Nephron (organoid): Measurements from ENCODE around the gene PTMA.
"Not testable (repeated sequence)": the region's sequence is repeated elsewhere in the genome, so short reads cannot be mapped to it uniquely, and the experiment has no call there.

Source experiments
- H3K27ac Mint-ChIP-seq, 3 experiments: 2 replicates each; pipeline ENCODE4 v1.8.0; 2020; ENCODE audit warnings: mixed read lengths in 3 of 3, mild to moderate bottlenecking in 2 of 3, moderate library complexity in 1 of 3
- H3K27me3 Mint-ChIP-seq: 2 replicates; pipeline ENCODE4 v1.8.0; 2021; ENCODE audit warnings: low read depth, mild to moderate bottlenecking, moderate library complexity, mixed read lengths
- H3K36me3 Mint-ChIP-seq: 2 replicates; pipeline ENCODE4 v1.8.0; 2020; ENCODE audit warnings: low read depth, mixed read lengths
- H3K4me1 Mint-ChIP-seq: 2 replicates; pipeline ENCODE4 v1.8.0; 2020; ENCODE audit warnings: mixed read lengths
- H3K4me3 Mint-ChIP-seq, 3 experiments: 2 replicates each; pipeline ENCODE4 v1.8.0; 2020; ENCODE audit warnings: mild to moderate bottlenecking in 3 of 3, mixed read lengths in 3 of 3, moderate library complexity in 2 of 3
- H3K9me3 Mint-ChIP-seq: 2 replicates; pipeline ENCODE4 v1.8.0; 2020; ENCODE audit warnings: mixed read lengths
- TF ChIP-seq, protein P1 (sequence below), 3 experiments: fragments of 200-600 bp; sonication (generic); IDR thresholded peaks; one replicate each; pipeline ENCODE4 v1.5.0; 2021; ENCODE audit warnings: antibody characterized with exemption in 3 of 3; ENCODE audit not compliant: unreplicated experiment in 3 of 3

The PTMA gene

GRCh38 chr2:231745303-231746038, 37.1 kb downstream of the PTMA start:
- H3K4me3 Mint-ChIP-seq: no peak overlapping the region
- no peaks in the 10 kb centered on the region for H3K4me1 Mint-ChIP-seq
- H3K27ac Mint-ChIP-seq: no peak overlapping the region
- no peaks in the 10 kb centered on the region for H3K36me3 Mint-ChIP-seq
- H3K27me3 Mint-ChIP-seq: no peaks in the 10 kb centered on the region
- TF ChIP-seq, protein P1, sequence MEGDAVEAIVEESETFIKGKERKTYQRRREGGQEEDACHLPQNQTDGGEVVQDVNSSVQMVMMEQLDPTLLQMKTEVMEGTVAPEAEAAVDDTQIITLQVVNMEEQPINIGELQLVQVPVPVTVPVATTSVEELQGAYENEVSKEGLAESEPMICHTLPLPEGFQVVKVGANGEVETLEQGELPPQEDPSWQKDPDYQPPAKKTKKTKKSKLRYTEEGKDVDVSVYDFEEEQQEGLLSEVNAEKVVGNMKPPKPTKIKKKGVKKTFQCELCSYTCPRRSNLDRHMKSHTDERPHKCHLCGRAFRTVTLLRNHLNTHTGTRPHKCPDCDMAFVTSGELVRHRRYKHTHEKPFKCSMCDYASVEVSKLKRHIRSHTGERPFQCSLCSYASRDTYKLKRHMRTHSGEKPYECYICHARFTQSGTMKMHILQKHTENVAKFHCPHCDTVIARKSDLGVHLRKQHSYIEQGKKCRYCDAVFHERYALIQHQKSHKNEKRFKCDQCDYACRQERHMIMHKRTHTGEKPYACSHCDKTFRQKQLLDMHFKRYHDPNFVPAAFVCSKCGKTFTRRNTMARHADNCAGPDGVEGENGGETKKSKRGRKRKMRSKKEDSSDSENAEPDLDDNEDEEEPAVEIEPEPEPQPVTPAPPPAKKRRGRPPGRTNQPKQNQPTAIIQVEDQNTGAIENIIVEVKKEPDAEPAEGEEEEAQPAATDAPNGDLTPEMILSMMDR (IDR thresholded peaks at IDR 0.05; ENCODE audit: unreplicated experiment in 3 of 3): no peak
- no peaks in the 10 kb centered on the region for H3K9me3 Mint-ChIP-seq

DNA sequence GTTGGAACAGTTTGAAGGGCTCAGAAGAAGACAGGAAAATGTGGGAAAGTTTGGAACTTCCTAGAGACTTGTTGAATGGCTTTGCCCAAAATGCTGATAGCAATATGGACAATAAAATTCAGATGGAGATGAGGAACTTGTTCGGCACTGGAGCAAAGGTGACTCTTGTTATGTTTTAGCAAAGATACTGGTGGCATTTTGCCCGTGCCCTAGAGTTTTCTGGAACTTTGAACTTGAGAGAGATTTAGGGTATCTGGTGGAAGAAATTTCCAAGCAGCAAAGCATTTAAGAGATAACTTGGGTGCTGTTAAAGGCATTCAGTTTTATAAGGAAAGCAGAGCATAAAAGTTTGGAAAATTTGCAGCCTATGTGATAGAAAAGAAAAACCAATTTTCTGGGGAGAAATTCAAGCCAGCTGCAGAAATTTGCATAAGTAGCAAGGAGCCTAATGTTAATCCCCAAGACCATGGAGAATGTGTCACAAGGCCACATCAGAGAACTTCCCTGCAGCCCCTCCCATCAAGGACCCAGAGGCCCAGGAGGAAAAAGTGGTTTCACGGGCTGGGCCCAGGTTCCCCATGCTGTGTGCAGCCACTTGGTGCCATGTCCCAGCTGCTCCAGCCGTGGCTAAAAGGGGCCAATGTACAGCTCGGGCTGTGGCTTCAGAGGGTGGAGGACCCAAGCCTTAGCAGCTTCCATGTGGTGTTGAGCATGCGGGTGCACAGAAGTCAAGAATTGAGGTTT, 40.0 kb downstream of the PTMA start:
- H3K27ac Mint-ChIP-seq, H3K36me3 Mint-ChIP-seq, H3K4me1 Mint-ChIP-seq, H3K9me3 Mint-ChIP-seq, H3K4me3 Mint-ChIP-seq, H3K27me3 Mint-ChIP-seq: not testable (repeated sequence)

- H3K4me1 Mint-ChIP-seq, H3K27me3 Mint-ChIP-seq, H3K4me3 Mint-ChIP-seq, H3K36me3 Mint-ChIP-seq, H3K27ac Mint-ChIP-seq, H3K9me3 Mint-ChIP-seq: not testable (repeated sequence)
These were observed 40.7 kb downstream of the PTMA start for GRCh38 chr2:231749016-231749415.

DNA sequence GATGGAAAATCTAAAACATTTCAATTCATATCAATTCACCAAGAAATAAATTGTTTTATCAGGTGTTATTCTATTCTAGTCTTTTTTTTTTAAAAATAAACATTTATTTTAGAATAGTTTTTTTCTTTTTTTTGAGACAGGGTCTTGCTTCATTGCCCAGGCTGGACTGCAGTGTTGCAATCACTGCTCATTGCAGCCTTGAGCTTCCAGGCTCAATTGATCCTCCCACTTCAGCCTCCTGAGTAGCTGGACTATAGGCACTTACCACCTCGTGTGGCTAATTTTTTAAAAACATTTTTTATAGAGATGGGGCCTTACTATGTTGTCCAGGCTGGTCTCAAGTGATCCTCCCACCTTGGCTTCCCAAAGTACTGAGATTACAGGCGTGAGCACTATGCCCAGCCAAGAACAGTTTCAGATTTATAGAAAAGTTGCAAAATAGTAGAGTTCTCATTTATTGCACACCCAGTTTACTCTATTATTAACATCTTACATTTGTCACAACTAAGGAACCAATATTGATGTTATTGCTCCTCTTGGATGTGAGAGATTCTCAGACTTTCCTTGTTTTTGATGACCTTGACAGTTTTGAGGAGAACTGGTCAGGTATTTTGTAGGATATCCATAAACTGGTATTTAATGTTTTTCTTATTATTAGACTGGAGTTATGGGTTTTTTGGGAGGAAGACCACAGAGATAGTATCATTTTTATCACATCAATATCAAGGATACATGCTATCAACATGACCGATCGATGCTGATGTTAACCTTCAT, 42.9 kb downstream of the PTMA start:
- Mint-ChIP-seq H3K27me3 (no peaks in the 10 kb centered on the region), H3K36me3 (no peaks in the 10 kb centered on the region), H3K4me3 (no peak overlapping the region), H3K27ac (no peak overlapping the region), H3K4me1 (peaks cover 5% of the 10 kb centered on the region), H3K9me3 (no peaks in the 10 kb centered on the region)
- TF ChIP-seq, protein P1 (IDR thresholded peaks at IDR 0.05; ENCODE audit: unreplicated experiment in 3 of 3): no peak

GRCh38 chr2:231752061-231752460, 43.7 kb downstream of the PTMA start:
- no peak overlapping the region for H3K27ac Mint-ChIP-seq
- H3K4me1 Mint-ChIP-seq: peaks cover 5% of the 10 kb centered on the region
- TF ChIP-seq, protein P1 (IDR thresholded peaks at IDR 0.05; ENCODE audit: unreplicated experiment in 3 of 3): no peak
- no peaks in the 10 kb centered on the region for H3K36me3 Mint-ChIP-seq
- no peaks in the 10 kb centered on the region for H3K9me3 Mint-ChIP-seq
- H3K4me3 Mint-ChIP-seq: no peak overlapping the region
- H3K27me3 Mint-ChIP-seq: no peaks in the 10 kb centered on the region

GRCh38 chr2:231761735-231762134, 53.4 kb downstream of the PTMA start:
- H3K27me3 Mint-ChIP-seq: no peaks in the 10 kb centered on the region
- H3K4me1 Mint-ChIP-seq: peaks cover 27% of the 10 kb centered on the region

More at GRCh38 chr2:231761735-231762134, 53.4 kb downstream of the PTMA start:
- no peaks in the 10 kb centered on the region for H3K9me3 Mint-ChIP-seq
- no peak overlapping the region for H3K27ac Mint-ChIP-seq
- TF ChIP-seq, protein P1 (IDR thresholded peaks at IDR 0.05; ENCODE audit: unreplicated experiment in 3 of 3): no peak
- no peaks in the 10 kb centered on the region for H3K36me3 Mint-ChIP-seq
- no peak overlapping the region for H3K4me3 Mint-ChIP-seq
